GM12878 (cell line): Measurements from ENCODE around the gene GRIP2.

Experiments used
- E2F4 ChIP-seq: IDR thresholded peaks from 2 replicates; pipeline ENCODE4 v1.6.1; 2012; ENCODE audit warnings: low read depth, low read length, improper control_type of control experiment
- NR2C2 ChIP-seq: IDR thresholded peaks from 2 replicates; pipeline ENCODE4 v1.6.1; 2011; ENCODE audit warnings: borderline replicate concordance, low read depth; ENCODE audit not compliant: control insufficient read depth, insufficient read length
- POLR2AphosphoS2 ChIP-seq: IDR thresholded peaks from 2 replicates; pipeline ENCODE4 v1.6.1; 2011; ENCODE audit warnings: low read depth, mild to moderate bottlenecking, low read length, improper control_type of control experiment, moderate library complexity
- POLR2AphosphoS5 ChIP-seq: IDR thresholded peaks from 2 replicates; pipeline ENCODE4 v1.6.1; 2011; ENCODE audit warnings: mild to moderate bottlenecking, low read length, inconsistent platforms
- SKIL ChIP-seq: fragments of 450-650 bp; IDR thresholded peaks from 2 replicates; pipeline ENCODE4 v1.6.1; 2017; ENCODE audit warnings: mild to moderate bottlenecking, low read depth, inconsistent platforms; ENCODE audit not compliant: poor library complexity, severe bottlenecking
- TCF12 ChIP-seq: IDR thresholded peaks from 2 replicates; pipeline ENCODE4 v1.6.1; 2011; ENCODE audit warnings: low read depth, mild to moderate bottlenecking, low read length
- TF ChIP-seq, protein P1 (sequence below), 3 experiments: IDR thresholded peaks in 2 of 3; conservative IDR thresholded peaks in 1 of 3; 2 replicates each; pipeline ENCODE4 v1.5.1; 2011; ENCODE audit warnings: low read depth in 3 of 3, low read length in 3 of 3, mild to moderate bottlenecking in 3 of 3, control low read depth in 2 of 3, moderate library complexity in 2 of 3, inconsistent platforms in 1 of 3, mixed read lengths in 1 of 3; ENCODE audit not compliant: control insufficient read depth in 2 of 3, insufficient read depth in 1 of 3; ENCODE audit errors: extremely low read depth in 1 of 3

- TF ChIP-seq TCF12: no peak
- no peak for TF ChIP-seq E2F4
- TF ChIP-seq, protein P1, sequence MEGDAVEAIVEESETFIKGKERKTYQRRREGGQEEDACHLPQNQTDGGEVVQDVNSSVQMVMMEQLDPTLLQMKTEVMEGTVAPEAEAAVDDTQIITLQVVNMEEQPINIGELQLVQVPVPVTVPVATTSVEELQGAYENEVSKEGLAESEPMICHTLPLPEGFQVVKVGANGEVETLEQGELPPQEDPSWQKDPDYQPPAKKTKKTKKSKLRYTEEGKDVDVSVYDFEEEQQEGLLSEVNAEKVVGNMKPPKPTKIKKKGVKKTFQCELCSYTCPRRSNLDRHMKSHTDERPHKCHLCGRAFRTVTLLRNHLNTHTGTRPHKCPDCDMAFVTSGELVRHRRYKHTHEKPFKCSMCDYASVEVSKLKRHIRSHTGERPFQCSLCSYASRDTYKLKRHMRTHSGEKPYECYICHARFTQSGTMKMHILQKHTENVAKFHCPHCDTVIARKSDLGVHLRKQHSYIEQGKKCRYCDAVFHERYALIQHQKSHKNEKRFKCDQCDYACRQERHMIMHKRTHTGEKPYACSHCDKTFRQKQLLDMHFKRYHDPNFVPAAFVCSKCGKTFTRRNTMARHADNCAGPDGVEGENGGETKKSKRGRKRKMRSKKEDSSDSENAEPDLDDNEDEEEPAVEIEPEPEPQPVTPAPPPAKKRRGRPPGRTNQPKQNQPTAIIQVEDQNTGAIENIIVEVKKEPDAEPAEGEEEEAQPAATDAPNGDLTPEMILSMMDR (IDR thresholded peaks at IDR 0.05 in 2 of 3, conservative IDR thresholded peaks at IDR 0.05 in 1 of 3; ENCODE audit: control insufficient read depth in 2 of 3, extremely low read depth in 1 of 3, insufficient read depth in 1 of 3, low read depth in 3 of 3, low read length in 3 of 3): no peak
- TF ChIP-seq POLR2AphosphoS5: no peak
- no peak for TF ChIP-seq POLR2AphosphoS2
- no peak for TF ChIP-seq NR2C2
- TF ChIP-seq SKIL: no peak
These were observed 761 bp upstream of the GRIP2 start for GRCh38 chr3:14540821-14541385.
